HG03066 (cell line): ENCODE results near the gene SPR.

Experiments used
- ATAC-seq: cut with Tn5 transposase; IDR thresholded peaks from one replicate; pipeline ENCODE4 v1.9.1; 2021; ENCODE audit warnings: low read depth; ENCODE audit not compliant: unreplicated experiment

SPR gene

GRCh38 chr2:72914589-72915319, 27.5 kb downstream of the SPR start:
- ATAC-seq = no peak

- no peak for ATAC-seq
Measured at GRCh38 chr2:72915320-72915906, 28.2 kb downstream of the SPR start.

- peak; percentile 52 for ATAC-seq
Measured at GRCh38 chr2:72915907-72916742, 28.9 kb downstream of the SPR start.

GRCh38 chr2:72916743-72917137, 29.5 kb downstream of the SPR start:
- ATAC-seq = peak; percentile 7

- ATAC-seq = peak; percentile 51
Measured at GRCh38 chr2:72917138-72917876, 30.1 kb downstream of the SPR start, which contains the start of gene EMX1. Gene EMX1, plus strand, starts transcription at chr2:72917519. Its CDS starts 334 bp downstream, at chr2:72917853.

GRCh38 chr2:72917877-72918553, 30.8 kb downstream of the SPR start:
- ATAC-seq = no peak

- ATAC-seq = no peak
Measured at GRCh38 chr2:72919414-72920317, 32.5 kb downstream of the SPR start.

- ATAC-seq = no peak
Measured at GRCh38 chr2:72920318-72921087, 33.3 kb downstream of the SPR start.

- ATAC-seq = no peak
Measured at GRCh38 chr2:72921088-72921851, 34.1 kb downstream of the SPR start.

GRCh38 chr2:72921853-72922252, 34.6 kb downstream of the SPR start:
- ATAC-seq = no peak

- no peak for ATAC-seq
Measured at GRCh38 chr2:72923833-72924352, 36.7 kb downstream of the SPR start.

- ATAC-seq = no peak
Measured at GRCh38 chr2:72924353-72925240, 37.4 kb downstream of the SPR start.

- ATAC-seq = no peak
Measured at GRCh38 chr2:72925328-72925943, 38.2 kb downstream of the SPR start.

- no peak for ATAC-seq
Measured at GRCh38 chr2:72926368-72926767, 39.2 kb downstream of the SPR start.

- ATAC-seq = no peak
Measured at GRCh38 chr2:72926811-72927465, 39.7 kb downstream of the SPR start.
